Adrenal gland (tissue), 5 donors: ENCODE measurements around the gene ANKS1B.

Experiments used
- CTCF ChIP-seq, 6 experiments: fragments of 450-650 bp in 4 of 6; fragments of 200-600 bp in 2 of 6; sonication (generic) in 1 of 6; IDR thresholded peaks; 1 replicate in 5 of 6; 2 replicates in 1 of 6; pipeline versions ENCODE4 v1.5.1 to v1.8.0; 2016 to 2021; ENCODE audit warnings: antibody characterized with exemption in 6 of 6, mild to moderate bottlenecking in 2 of 6, moderate library complexity in 1 of 6
- POLR2A ChIP-seq, 2 donors: fragments of 450-650 bp; IDR thresholded peaks; one replicate each; pipeline ENCODE4 v1.6.1; 2017; ENCODE audit warnings: antibody characterized with exemption in 2 of 2, mild to moderate bottlenecking in 2 of 2, moderate library complexity in 1 of 2
- donor health status: DM: no; HTN: no; CAD: no.

DNA sequence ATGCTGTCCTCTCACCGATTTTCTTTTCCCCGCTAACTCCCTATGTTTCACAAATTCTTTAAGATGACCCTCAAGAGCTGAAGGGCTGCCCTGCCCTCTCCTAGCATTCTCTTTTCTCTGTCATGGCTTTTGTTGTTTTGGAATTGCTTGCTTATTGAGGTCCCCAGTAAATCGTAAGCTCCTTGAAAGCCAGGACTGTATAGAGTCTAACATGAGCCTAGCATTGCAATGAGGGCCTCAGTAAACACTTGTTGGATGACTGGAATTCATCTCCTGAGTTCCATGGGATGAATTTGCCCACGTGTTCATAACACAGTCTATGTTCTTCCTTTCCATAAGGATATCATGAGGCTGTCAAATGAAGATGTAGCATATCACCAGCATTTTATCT is 1247.4 kb downstream of the ANKS1B start:
- TF ChIP-seq POLR2A (IDR thresholded peaks at IDR 0.05) = no peak
- no peak for TF ChIP-seq CTCF (IDR thresholded peaks at IDR 0.05)
